Measurements from ENCODE around the gene IER3.

The IER3 gene

DNA sequence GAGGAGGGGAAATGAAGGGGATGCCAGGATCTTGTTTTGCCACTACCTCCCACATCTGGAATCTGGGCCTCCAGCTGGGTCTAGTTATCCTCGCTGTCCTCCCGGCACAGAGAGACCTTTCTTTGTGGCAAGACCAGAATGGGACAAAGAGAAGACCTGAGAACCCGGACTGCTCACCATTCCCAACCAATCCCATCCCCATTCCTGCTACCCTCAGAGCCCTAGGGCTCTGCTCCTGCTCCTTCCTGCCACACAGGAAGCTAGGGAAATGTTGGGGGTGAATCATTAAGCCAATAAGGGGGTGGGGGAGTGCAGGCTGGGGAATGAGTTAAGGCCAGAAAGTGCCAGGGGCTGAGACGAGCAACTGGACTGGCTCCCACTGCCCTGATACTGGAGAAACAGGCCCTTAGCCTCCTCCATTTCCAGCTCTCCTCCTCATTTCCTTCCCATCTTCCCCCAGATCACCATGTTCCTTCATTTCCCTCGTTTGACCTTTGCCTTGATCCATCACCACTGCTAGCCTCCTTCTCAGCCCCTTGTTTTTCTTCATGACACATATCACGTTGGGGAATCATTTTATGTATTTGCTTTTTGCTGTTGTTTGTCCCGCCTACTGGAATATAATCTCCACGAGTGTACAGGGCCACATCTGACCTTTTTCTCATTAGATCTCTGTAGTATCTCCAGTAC, 4.6 kb upstream of the IER3 start:
- H3K4me1 Mint-ChIP-seq (ENCODE audit: low read depth in 2 of 2): peaks cover 6 to 9% of the 10 kb centered on the region in 2 donors
- no peaks in the 10 kb centered on the region for H3K9me3 Mint-ChIP-seq
- H3K36me3 Mint-ChIP-seq (ENCODE audit: insufficient read depth): peaks cover 8% of the 10 kb centered on the region
- H3K27me3 Mint-ChIP-seq: no peaks in the 10 kb centered on the region
- DNase-seq: no peak
- H3K4me3 Mint-ChIP-seq: no peak overlapping the region
- ATAC-seq (replicated peaks): no peak
- H3K27ac Mint-ChIP-seq: no peak overlapping the region

- peaks cover 14 to 18% of the 10 kb centered on the region in 2 donors for H3K4me1 Mint-ChIP-seq (ENCODE audit: low read depth in 2 of 2)
- DNase-seq: no peak
- H3K27ac Mint-ChIP-seq: peak overlapping the region in 1 of 2 donors; percentile 2
- H3K4me3 Mint-ChIP-seq: no peak overlapping the region
- H3K27me3 Mint-ChIP-seq: no peaks in the 10 kb centered on the region
- H3K36me3 Mint-ChIP-seq (ENCODE audit: insufficient read depth): peaks cover 16% of the 10 kb centered on the region
- no peaks in the 10 kb centered on the region for H3K9me3 Mint-ChIP-seq
- ATAC-seq (replicated peaks): no peak
These were observed 3.8 kb upstream of the IER3 start for GRCh38 chr6:30747902-30748769.

GRCh38 chr6:30747300-30747687, 2.9 kb upstream of the IER3 start:
- no peak for DNase-seq
- Mint-ChIP-seq H3K27me3 (no peaks in the 10 kb centered on the region), H3K4me1 (ENCODE audit: low read depth in 2 of 2) (peaks cover 18 to 21% of the 10 kb centered on the region in 2 donors), H3K27ac (no peak overlapping the region), H3K9me3 (no peaks in the 10 kb centered on the region), H3K4me3 (no peak overlapping the region), H3K36me3 (ENCODE audit: insufficient read depth) (peaks cover 23% of the 10 kb centered on the region)
- ATAC-seq (replicated peaks): no peak

DNA sequence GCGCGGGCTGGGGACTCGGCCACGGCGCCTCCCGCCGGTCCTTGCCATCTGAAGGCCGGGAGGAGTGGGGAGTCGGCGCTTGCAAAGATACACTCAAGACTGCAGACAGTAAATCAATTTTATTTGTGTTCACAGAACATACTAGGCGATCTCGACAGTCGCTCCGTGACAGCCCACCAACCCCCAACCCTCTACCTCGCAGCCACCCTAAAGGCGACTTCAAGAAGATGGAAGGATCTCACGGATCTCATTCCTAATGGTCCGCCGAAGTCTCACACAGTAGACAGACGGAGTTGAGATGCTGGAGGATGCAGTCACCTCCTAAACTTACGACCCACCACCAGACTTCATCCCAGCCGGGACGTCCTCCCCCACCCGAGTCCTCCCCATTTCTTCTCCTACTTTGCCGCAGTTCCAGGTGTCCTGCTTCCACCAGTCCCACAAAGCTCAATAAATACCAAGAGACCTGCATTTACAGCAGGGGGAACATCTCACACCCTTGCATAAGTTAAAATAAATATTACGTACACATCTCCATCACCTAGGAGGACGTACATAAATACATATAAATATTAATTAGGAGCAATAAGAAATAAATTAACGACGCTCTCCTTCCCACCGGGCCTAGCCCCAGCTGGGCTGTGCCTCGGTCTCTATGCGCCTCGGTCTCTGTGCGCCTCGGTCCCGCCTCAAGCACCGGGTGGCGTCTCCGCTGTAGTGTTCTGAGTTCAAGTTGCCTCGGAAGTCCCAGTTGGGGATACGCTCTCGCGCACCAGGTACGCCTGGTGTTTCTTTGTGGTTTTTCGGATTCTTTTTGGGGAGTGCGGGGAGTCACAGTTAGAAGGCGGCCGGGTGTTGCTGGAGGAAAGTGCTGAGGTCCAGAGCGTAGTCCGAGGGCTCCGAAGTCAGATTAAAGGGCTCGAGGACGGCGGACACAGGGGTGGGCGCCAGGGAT, 971 bp downstream of the IER3 start:
- Mint-ChIP-seq H3K27ac (peak overlapping the region; percentile 94 to 96), H3K27me3 (no peaks in the 10 kb centered on the region), H3K36me3 (ENCODE audit: insufficient read depth) (peaks cover 42% of the 10 kb centered on the region), H3K4me3 (peak overlapping the region; percentile 90 to 97), H3K9me3 (no peaks in the 10 kb centered on the region), H3K4me1 (ENCODE audit: low read depth in 2 of 2) (peaks cover 38 to 45% of the 10 kb centered on the region in 2 donors)
- peak in 1 of 3 experiments; percentile 37 for DNase-seq
- ATAC-seq (replicated peaks): peak; percentile 20

DNA sequence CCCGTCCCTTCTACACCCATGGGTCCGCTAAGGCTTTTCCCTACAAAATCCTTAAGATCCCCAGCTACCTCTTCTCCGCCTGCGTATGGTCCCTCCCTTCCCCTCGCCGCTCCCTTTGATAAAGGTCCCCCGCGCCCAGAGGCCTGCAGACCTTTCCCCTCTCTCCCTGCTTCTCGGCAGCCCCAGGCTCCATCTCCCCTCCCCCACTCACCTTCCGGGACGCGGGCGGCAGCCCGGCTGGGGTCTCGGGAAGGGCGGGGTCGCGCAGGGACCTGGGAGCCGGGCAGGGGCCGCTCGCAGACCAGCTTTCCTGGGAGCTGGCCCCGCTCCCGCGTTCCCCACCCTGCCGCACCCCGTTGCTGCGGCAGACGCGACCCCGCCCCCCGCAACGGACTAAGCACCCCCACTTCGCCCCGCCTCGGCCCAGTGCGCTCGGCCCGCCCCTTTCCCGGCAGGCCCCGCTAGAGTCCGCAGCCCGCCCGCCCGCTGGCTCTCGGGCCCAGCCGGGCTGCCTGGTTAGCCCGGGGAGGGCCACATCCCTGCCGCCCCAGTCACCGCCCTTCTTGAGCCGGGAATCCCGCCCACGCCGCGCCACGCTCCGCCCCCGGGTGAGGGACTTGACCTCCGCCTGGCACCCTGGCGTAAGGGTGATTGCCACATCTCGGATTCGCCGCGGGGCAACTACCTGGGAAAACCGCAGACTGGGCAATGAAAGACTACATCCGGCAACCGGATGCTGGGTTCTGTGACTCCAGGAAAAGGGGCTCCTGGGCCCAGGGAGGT, 1.8 kb downstream of the IER3 start, which contains the start of gene FLOT1:
FLOT1 (minus strand) TSS at position 372 of the 783 bp plus-strand sequence. CDS start 498 bp downstream, outside the sequence.
- H3K36me3 Mint-ChIP-seq (ENCODE audit: insufficient read depth): peaks cover 42% of the 10 kb centered on the region
- no peaks in the 10 kb centered on the region for H3K27me3 Mint-ChIP-seq
- H3K4me1 Mint-ChIP-seq (ENCODE audit: low read depth in 2 of 2): peaks cover 41 to 49% of the 10 kb centered on the region in 2 donors
- peak within 1 kb of the TSS; percentile 94 to 96 for H3K27ac Mint-ChIP-seq
- peak; percentile 77 for ATAC-seq (replicated peaks)
- peak; percentile 86 to 91 (median 91) for DNase-seq
- H3K9me3 Mint-ChIP-seq: no peaks in the 10 kb centered on the region
- peak within 1 kb of the TSS; percentile 90 to 97 for H3K4me3 Mint-ChIP-seq

- Mint-ChIP-seq H3K4me3 (peak overlapping the region; percentile 90 to 97), H3K36me3 (ENCODE audit: insufficient read depth) (peaks cover 48% of the 10 kb centered on the region), H3K4me1 (ENCODE audit: low read depth in 2 of 2) (peaks cover 48 to 56% of the 10 kb centered on the region in 2 donors), H3K27ac (peak overlapping the region; percentile 94 to 96), H3K27me3 (no peaks in the 10 kb centered on the region), H3K9me3 (no peaks in the 10 kb centered on the region)
- no peak for ATAC-seq (replicated peaks)
- DNase-seq: no peak
These were observed 2.5 kb downstream of the IER3 start for GRCh38 chr6:30741789-30742315.

GRCh38 chr6:30741063-30741779, 3.1 kb downstream of the IER3 start:
- Mint-ChIP-seq H3K27ac (peak overlapping the region; percentile 94 to 96), H3K27me3 (no peaks in the 10 kb centered on the region), H3K4me3 (peak overlapping the region; percentile 90 to 97), H3K9me3 (no peaks in the 10 kb centered on the region), H3K4me1 (ENCODE audit: low read depth in 2 of 2) (peaks cover 52 to 60% of the 10 kb centered on the region in 2 donors), H3K36me3 (ENCODE audit: insufficient read depth) (peaks cover 51% of the 10 kb centered on the region)
- ATAC-seq (replicated peaks) (no peak), DNase-seq (no peak)

DNA sequence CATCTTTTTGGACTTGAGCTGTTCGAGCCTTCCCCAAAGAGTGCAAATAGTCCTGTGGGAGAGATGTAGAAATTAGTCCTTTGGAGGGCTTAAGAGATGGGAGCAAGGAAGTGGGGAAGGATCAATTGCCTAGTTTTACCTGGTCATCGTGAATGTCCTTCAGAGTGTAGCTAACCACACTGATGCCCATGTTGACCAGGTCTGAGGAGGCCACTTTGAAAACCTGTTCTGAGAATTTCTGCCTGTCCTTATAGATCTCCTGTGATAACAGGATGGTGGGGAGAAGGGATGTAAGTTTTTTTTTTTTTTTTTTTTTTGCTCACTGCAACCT, 3.8 kb downstream of the IER3 start:
- Mint-ChIP-seq H3K27ac (peak overlapping the region in 1 of 2 donors; percentile 72), H3K4me3 (peak overlapping the region; percentile 90 to 97), H3K27me3 (no peaks in the 10 kb centered on the region), H3K4me1 (ENCODE audit: low read depth in 2 of 2) (peaks cover 56 to 64% of the 10 kb centered on the region in 2 donors), H3K9me3 (no peaks in the 10 kb centered on the region), H3K36me3 (ENCODE audit: insufficient read depth) (peaks cover 51% of the 10 kb centered on the region)
- DNase-seq (no peak), ATAC-seq (replicated peaks) (no peak)

GRCh38 chr6:30738532-30738931, 5.8 kb downstream of the IER3 start:
- DNase-seq (no peak), ATAC-seq (replicated peaks) (no peak)
- Mint-ChIP-seq H3K36me3 (ENCODE audit: insufficient read depth) (peaks cover 48% of the 10 kb centered on the region), H3K9me3 (no peaks in the 10 kb centered on the region), H3K27ac (no peak overlapping the region), H3K4me1 (ENCODE audit: low read depth in 2 of 2) (peaks cover 42 to 56% of the 10 kb centered on the region in 2 donors), H3K4me3 (no peak overlapping the region), H3K27me3 (no peaks in the 10 kb centered on the region)

- H3K27ac Mint-ChIP-seq: no peak overlapping the region
- ATAC-seq (replicated peaks) (no peak), DNase-seq (no peak)
- peak overlapping the region; percentile 2 to 40 for H3K4me3 Mint-ChIP-seq
- H3K36me3 Mint-ChIP-seq (ENCODE audit: insufficient read depth): peaks cover 47% of the 10 kb centered on the region
- H3K4me1 Mint-ChIP-seq (ENCODE audit: low read depth in 2 of 2): peaks cover 31 to 39% of the 10 kb centered on the region in 2 donors
- no peaks in the 10 kb centered on the region for H3K9me3 Mint-ChIP-seq
- no peaks in the 10 kb centered on the region for H3K27me3 Mint-ChIP-seq
These were observed 8.6 kb downstream of the IER3 start for GRCh38 chr6:30735668-30736314.

DNA sequence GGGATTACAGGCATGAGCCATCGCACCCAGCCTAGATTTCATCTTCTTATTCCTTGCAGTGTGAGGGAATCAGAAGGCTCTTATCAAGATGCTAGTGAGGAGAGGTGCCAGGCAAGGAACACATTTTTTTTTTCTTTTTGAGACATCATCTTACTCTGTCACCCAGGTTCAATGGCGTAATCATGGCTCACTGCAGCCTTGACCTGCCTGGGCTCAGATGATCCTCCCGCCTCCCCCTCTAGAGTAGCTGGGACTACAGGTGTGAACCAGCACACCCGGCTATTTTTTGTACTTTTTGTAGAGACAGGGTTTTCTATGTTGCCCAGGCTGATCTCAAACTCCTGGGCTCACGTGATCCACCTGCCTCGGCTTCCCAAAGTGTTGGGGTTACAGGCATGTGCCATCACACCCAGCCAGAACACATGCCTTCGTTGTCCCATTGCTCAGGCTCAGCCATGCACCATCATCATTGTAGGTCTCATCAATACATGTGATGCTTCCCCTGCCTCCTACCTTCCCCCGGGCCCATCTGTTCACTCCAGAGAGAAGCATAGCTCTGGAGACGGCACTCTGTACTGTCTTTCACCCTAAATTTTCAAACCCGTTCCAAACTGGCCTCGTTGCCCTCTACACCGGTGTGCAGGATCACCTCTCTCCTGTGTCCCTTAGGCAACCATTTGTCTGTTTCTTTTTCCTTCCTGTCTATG, 12.0 kb downstream of the IER3 start:
- peaks cover 56% of the 10 kb centered on the region for H3K36me3 Mint-ChIP-seq (ENCODE audit: insufficient read depth)
- no peak overlapping the region for H3K27ac Mint-ChIP-seq
- no peak overlapping the region for H3K4me3 Mint-ChIP-seq
- ATAC-seq (replicated peaks) (no peak), DNase-seq (no peak)
- no peaks in the 10 kb centered on the region for H3K9me3 Mint-ChIP-seq
- peaks cover 25 to 32% of the 10 kb centered on the region in 2 donors for H3K4me1 Mint-ChIP-seq (ENCODE audit: low read depth in 2 of 2)
- no peaks in the 10 kb centered on the region for H3K27me3 Mint-ChIP-seq
